Testis (tissue), 3 donors: Measurements from ENCODE around the gene NLRC5. TPM values are rescaled to one million over a fixed set of nuclear protein-coding genes. Genes with fewer than 3 reads are reported as not detected.

ENCODE experiments used
- DNase-seq: peaks from one replicate; pipeline ENCODE4 v3.0.0-alpha.2; 2019
- H3K27ac ChIP-seq, 2 donors: fragments of 200-600 bp; sonication (generic); one replicate each; pipeline ENCODE4 v1.5.1; 2019
- H3K27me3 ChIP-seq: fragments of 200-600 bp; sonication (generic); one replicate; pipeline ENCODE4 v1.5.1; 2019
- H3K36me3 ChIP-seq: fragments of 200-600 bp; sonication (generic); one replicate; pipeline ENCODE4 v1.5.1; 2017; ENCODE audit warnings: low read depth; ENCODE audit errors: missing control alignments
- H3K4me1 ChIP-seq: fragments of 200-600 bp; sonication (generic); one replicate; pipeline ENCODE4 v1.5.1; 2019
- H3K4me3 ChIP-seq, 2 donors: fragments of 200-600 bp; sonication (generic); one replicate each; pipeline ENCODE4 v1.5.1; 2017 to 2019
- H3K9me3 ChIP-seq: fragments of 200-600 bp; sonication (generic); one replicate; pipeline ENCODE4 v1.5.1; 2017
- CTCF ChIP-seq, 3 experiments: fragments of 450-650 bp in 2 of 3; fragments of 200-600 bp in 1 of 3; sonication (generic) in 1 of 3; IDR thresholded peaks; one replicate each; pipeline ENCODE4 v1.5.1; 2016 to 2019; ENCODE audit warnings: antibody characterized with exemption in 3 of 3, mild to moderate bottlenecking in 2 of 3, moderate library complexity in 1 of 3
- POLR2A ChIP-seq: fragments of 450-650 bp; IDR thresholded peaks from one replicate; pipeline ENCODE4 v1.6.1; 2017; ENCODE audit warnings: antibody characterized with exemption, mild to moderate bottlenecking, moderate library complexity
- WGBS, 2 donors: methylation state at CpG; one replicate each; pipeline ENCODE4 v1.1.5; 2018; 5-methylcytosine and 5-hydroxymethylcytosine counted together
- intact Hi-C: fragments of 100-400 bp; cut with DNase I; formaldehyde crosslinking; loops from one replicate; pipeline ENCODE4 v1.15.1; 2023; ENCODE audit warnings: low total_unique reads
- polyA plus RNA-seq: library from polyadenylated mRNA; stranded (reverse); fragments of 350-450 nt; fragmentation: Illumina TruSeq; extraction: RNeasy Lipid Tissue Mini Kit (QIAGEN cat#74804); gene quantifications from one replicate; pipeline ENCODE4 v1.2.3, GENCODE V29; 2014; ENCODE audit warnings: low read depth, low replicate concordance; ENCODE audit not compliant: insufficient read depth
- total RNA-seq, 2 donors: library from RNA; depleted of rRNA; stranded (reverse); fragments of >200 nt; gene quantifications; one replicate each; pipeline ENCODE4 v1.2.3, GENCODE V29; 2016

NLRC5 gene
- total and polyA plus RNA-seq, 3 donors from 2014 or later: 10.3 to 14.9 (median 12.0) TPM

- Histone ChIP-seq H3K9me3 (no peaks in the 10 kb centered on the region), H3K4me3 (no peak overlapping the region), H3K27ac (no peak overlapping the region), H3K4me1 (no peaks in the 10 kb centered on the region), H3K27me3 (no peaks in the 10 kb centered on the region), H3K36me3 (no peaks in the 10 kb centered on the region)
- no peak for TF ChIP-seq CTCF (IDR thresholded peaks at IDR 0.05)
- TF ChIP-seq POLR2A: no peak
- no peak for DNase-seq
- intact Hi-C loops: no loop called here
- 90 to 92% methylated on average over 3 of the region's 3 CpGs for WGBS, 2 donors
Measured at GRCh38 chr16:56998352-56998751, 9.0 kb downstream of the NLRC5 start.

GRCh38 chr16:56998861-56999260 lies 9.5 kb downstream of the NLRC5 start:
- intact Hi-C loops: no loop called here
- Histone ChIP-seq H3K9me3 (no peaks in the 10 kb centered on the region), H3K4me3 (no peak overlapping the region), H3K27ac (no peak overlapping the region), H3K36me3 (no peaks in the 10 kb centered on the region), H3K4me1 (no peaks in the 10 kb centered on the region), H3K27me3 (no peaks in the 10 kb centered on the region)
- 87 to 89% methylated on average over 6 of the region's 6 CpGs for WGBS, 2 donors
- TF ChIP-seq POLR2A: no peak
- no peak for DNase-seq

- H3K27ac ChIP-seq: no peak overlapping the region
- no peak overlapping the region for H3K4me3 ChIP-seq
- TF ChIP-seq CTCF (IDR thresholded peaks at IDR 0.05) (no peak), POLR2A (no peak)
- no peaks in the 10 kb centered on the region for H3K36me3 ChIP-seq
- H3K4me1 ChIP-seq: no peaks in the 10 kb centered on the region
- no peaks in the 10 kb centered on the region for H3K9me3 ChIP-seq
- 84 to 97% methylated on average over 8 to 11 of the region's 11 CpGs for WGBS, 2 donors
- intact Hi-C loops: no loop called here
- DNase-seq: no peak
- no peaks in the 10 kb centered on the region for H3K27me3 ChIP-seq
Measured at GRCh38 chr16:56999409-57000270, 10.3 kb downstream of the NLRC5 start.

GRCh38 chr16:57000271-57001025 lies 11.1 kb downstream of the NLRC5 start:
- WGBS, 2 donors: 60 to 76% methylated on average over 3 to 5 of the region's 5 CpGs
- TF ChIP-seq POLR2A (no peak), CTCF (IDR thresholded peaks at IDR 0.05) (no peak)
- DNase-seq: no peak
- H3K4me3 ChIP-seq: no peak overlapping the region
- intact Hi-C loops: no loop called here
- H3K4me1 ChIP-seq: no peaks in the 10 kb centered on the region
- no peak overlapping the region for H3K27ac ChIP-seq
- H3K9me3 ChIP-seq: no peaks in the 10 kb centered on the region
- H3K27me3 ChIP-seq: no peaks in the 10 kb centered on the region
- no peaks in the 10 kb centered on the region for H3K36me3 ChIP-seq

- TF ChIP-seq CTCF (IDR thresholded peaks at IDR 0.05): no peak
- TF ChIP-seq POLR2A: no peak
- intact Hi-C loops: no loop called here
- Histone ChIP-seq H3K27me3 (no peaks in the 10 kb centered on the region), H3K4me1 (no peaks in the 10 kb centered on the region), H3K27ac (no peak overlapping the region), H3K9me3 (no peaks in the 10 kb centered on the region), H3K36me3 (no peaks in the 10 kb centered on the region), H3K4me3 (no peak overlapping the region)
- no peak for DNase-seq
- 84 to 88% methylated on average over 6 to 8 of the region's 8 CpGs for WGBS, 2 donors
Measured at GRCh38 chr16:57001026-57001679, 11.8 kb downstream of the NLRC5 start.
